SU-DHL-6 (cell line): ENCODE measurements around the gene CMTM7.

Source experiments
- CTCF ChIP-seq: fragments of 200-600 bp; sonication (generic); IDR thresholded peaks from one replicate; pipeline ENCODE4 v1.5.1; 2017; ENCODE audit warnings: antibody characterized with exemption, mild to moderate bottlenecking, low read length, moderate library complexity; ENCODE audit not compliant: insufficient read depth, poor library complexity, severe bottlenecking
- EZH2phosphoT487 ChIP-seq: fragments of 200-600 bp; sonication (generic), shearing (Covaris generic); conservative IDR thresholded peaks from 2 replicates; pipeline ENCODE4 v1.6.1; 2018; ENCODE audit warnings: mild to moderate bottlenecking, antibody characterized with exemption, low read length, moderate library complexity, mixed read lengths

DNA sequence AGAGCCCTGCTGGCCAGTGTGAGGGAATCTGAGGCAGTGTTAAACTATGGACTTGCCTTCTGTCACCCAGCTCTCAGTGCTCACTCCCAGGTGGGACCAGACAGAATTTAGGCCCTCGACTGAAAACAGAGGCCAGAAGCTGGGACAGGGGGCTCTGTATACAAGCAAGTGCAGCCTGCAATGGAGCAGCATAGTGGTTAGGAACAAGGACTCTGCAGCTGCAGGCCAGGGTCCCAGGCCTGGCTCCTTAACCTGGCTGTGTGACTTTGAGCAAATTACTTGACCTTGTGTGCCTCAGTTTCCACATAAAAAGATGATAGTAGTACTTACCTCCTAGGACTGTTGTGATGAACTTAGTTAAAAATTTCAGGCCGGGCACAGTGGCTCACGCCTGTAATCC lies 39.8 kb downstream of the CMTM7 start:
- TF ChIP-seq CTCF, result no peak
- TF ChIP-seq EZH2phosphoT487, result no peak
